Trophoblast cell (in vitro differentiated cells and primary cell): ENCODE measurements around the gene SOD2.

Experiments used
- DNase-seq, 2 donors: peaks; one replicate each; pipeline ENCODE4 v3.0.0-alpha.2; 2016
- H2AFZ ChIP-seq: 2 replicates; pipeline ENCODE4 v1.6.1; 2013; ENCODE audit warnings: low read length, moderate library complexity, mild to moderate bottlenecking; ENCODE audit not compliant: insufficient read depth, poor library complexity
- H2AK5ac ChIP-seq: 2 replicates; pipeline ENCODE4 v1.6.1; 2013; ENCODE audit warnings: mild to moderate bottlenecking, low read length
- H2BK120ac ChIP-seq: 2 replicates; pipeline ENCODE4 v1.6.1; 2013; ENCODE audit warnings: low read length, mild to moderate bottlenecking, moderate library complexity; ENCODE audit not compliant: insufficient read depth, poor library complexity
- H2BK12ac ChIP-seq: 2 replicates; pipeline ENCODE4 v1.6.1; 2013; ENCODE audit warnings: mild to moderate bottlenecking, low read length, moderate library complexity
- H2BK5ac ChIP-seq: 2 replicates; pipeline ENCODE4 v1.6.1; 2013; ENCODE audit warnings: low read length, low read depth, moderate library complexity, mild to moderate bottlenecking; ENCODE audit not compliant: poor library complexity
- H3K14ac ChIP-seq: 2 replicates; pipeline ENCODE4 v1.6.1; 2013; ENCODE audit warnings: mild to moderate bottlenecking, low read length
- H3K18ac ChIP-seq: 2 replicates; pipeline ENCODE4 v1.6.1; 2013; ENCODE audit warnings: mild to moderate bottlenecking, low read length
- H3K23ac ChIP-seq: 2 replicates; pipeline ENCODE4 v1.6.1; 2013; ENCODE audit warnings: low read length
- H3K27ac ChIP-seq: 2 replicates; pipeline ENCODE4 v1.5.1; 2013; ENCODE audit warnings: low read depth, mild to moderate bottlenecking, inconsistent platforms, low read length, moderate library complexity
- H3K27me3 ChIP-seq: 2 replicates; pipeline ENCODE4 v1.6.1; 2013; ENCODE audit warnings: inconsistent platforms, mild to moderate bottlenecking, low read length, moderate library complexity; ENCODE audit not compliant: insufficient read depth
- H3K36me3 ChIP-seq, 2 experiments: 1 replicate in 1 of 2; 2 replicates in 1 of 2; pipeline ENCODE4 v1.6.1; 2013; ENCODE audit warnings: low read length in 2 of 2, mild to moderate bottlenecking in 2 of 2, moderate library complexity in 1 of 2; ENCODE audit not compliant: insufficient read depth in 2 of 2, control insufficient read depth in 1 of 2
- H3K4ac ChIP-seq: 2 replicates; pipeline ENCODE4 v1.6.1; 2013; ENCODE audit warnings: low read depth, mild to moderate bottlenecking, low read length, moderate library complexity
- H3K4me1 ChIP-seq, 2 experiments: 1 replicate in 1 of 2; 2 replicates in 1 of 2; pipeline ENCODE4 v1.6.1; 2013; ENCODE audit warnings: low read length in 2 of 2, mild to moderate bottlenecking in 2 of 2, moderate library complexity in 1 of 2; ENCODE audit not compliant: insufficient read depth in 2 of 2, control insufficient read depth in 1 of 2
- H3K4me2 ChIP-seq: 2 replicates; pipeline ENCODE4 v1.6.1; 2013; ENCODE audit warnings: inconsistent platforms, mild to moderate bottlenecking, low read length, moderate library complexity
- H3K4me3 ChIP-seq: 2 replicates; pipeline ENCODE4 v1.5.1; 2013; ENCODE audit warnings: mild to moderate bottlenecking, low read depth, low read length, inconsistent platforms
- H3K79me1 ChIP-seq: one replicate; pipeline ENCODE4 v1.6.1; 2013; ENCODE audit warnings: low read length
- H3K79me2 ChIP-seq: 2 replicates; pipeline ENCODE4 v1.6.1; 2013; ENCODE audit warnings: low read length, mild to moderate bottlenecking; ENCODE audit not compliant: control insufficient read depth, insufficient read depth, poor library complexity
- H3K9ac ChIP-seq: 2 replicates; pipeline ENCODE4 v1.6.1; 2013; ENCODE audit warnings: mild to moderate bottlenecking, low read length
- H3K9me3 ChIP-seq: 2 replicates; pipeline ENCODE4 v1.6.1; 2013; ENCODE audit warnings: low read depth, mild to moderate bottlenecking, control low read depth, inconsistent platforms, low read length; ENCODE audit not compliant: insufficient read depth
- H4K12ac ChIP-seq: 2 replicates; pipeline ENCODE4 v1.6.1; 2013; ENCODE audit warnings: low read depth, mild to moderate bottlenecking, low read length, moderate library complexity
- H4K8ac ChIP-seq: 2 replicates; pipeline ENCODE4 v1.6.1; 2013; ENCODE audit warnings: low read depth, mild to moderate bottlenecking, low read length, moderate library complexity
- H4K91ac ChIP-seq: one replicate; pipeline ENCODE4 v1.6.1; 2013; ENCODE audit warnings: low read depth, mild to moderate bottlenecking, low read length, moderate library complexity
- WGBS: extraction: QIAGEN DNeasy Blood & Tissue Kit; methylation state at CpG from one replicate; pipeline ENCODE4 v1.1.7; 2013; ENCODE audit warnings: missing lambda C conversion rate; ENCODE audit not compliant: insufficient read length, insufficient coverage; ENCODE audit errors: extremely low coverage; 5-methylcytosine and 5-hydroxymethylcytosine counted together

Gene SOD2

GRCh38 chr6:159649441-159649840, 43.6 kb downstream of the SOD2 start:
- no peak overlapping the region for H3K4me3 ChIP-seq
- H3K27me3 ChIP-seq: no peaks in the 10 kb centered on the region
- no peak for DNase-seq
- H3K79me2 ChIP-seq: no peaks in the 10 kb centered on the region
- no peak overlapping the region for H4K12ac ChIP-seq
- H2AFZ ChIP-seq: no peak overlapping the region
- no peak overlapping the region for H4K8ac ChIP-seq
- H3K27ac ChIP-seq: no peak overlapping the region
- no peak overlapping the region for H3K9ac ChIP-seq
- no peak overlapping the region for H2AK5ac ChIP-seq
- no peak overlapping the region for H2BK12ac ChIP-seq
- no peaks in the 10 kb centered on the region for H3K36me3 ChIP-seq
- no peak overlapping the region for H3K23ac ChIP-seq
- no peak overlapping the region for H3K4ac ChIP-seq
- WGBS: no CpG with 5 or more reads among the region's 7 CpGs
- no peak overlapping the region for H4K91ac ChIP-seq
- no peaks in the 10 kb centered on the region for H3K79me1 ChIP-seq
- H3K14ac ChIP-seq: no peak overlapping the region
- H3K4me1 ChIP-seq: no peaks in the 10 kb centered on the region
- H3K18ac ChIP-seq: no peak overlapping the region
- H2BK5ac ChIP-seq: no peak overlapping the region
- no peak overlapping the region for H3K4me2 ChIP-seq
- H2BK120ac ChIP-seq: no peak overlapping the region
- H3K9me3 ChIP-seq: no peaks in the 10 kb centered on the region

GRCh38 chr6:159646733-159647132, 46.3 kb downstream of the SOD2 start:
- no peak overlapping the region for H3K4me3 ChIP-seq
- H3K23ac ChIP-seq: no peak overlapping the region
- no peak for DNase-seq
- no peak overlapping the region for H2BK120ac ChIP-seq
- H3K27me3 ChIP-seq: no peaks in the 10 kb centered on the region
- no peak overlapping the region for H4K8ac ChIP-seq
- H3K4ac ChIP-seq: no peak overlapping the region
- H3K79me2 ChIP-seq: no peaks in the 10 kb centered on the region
- H2AK5ac ChIP-seq: no peak overlapping the region
- no peak overlapping the region for H3K14ac ChIP-seq
- no peak overlapping the region for H2AFZ ChIP-seq
- no peaks in the 10 kb centered on the region for H3K79me1 ChIP-seq
- no peaks in the 10 kb centered on the region for H3K36me3 ChIP-seq
- H3K9me3 ChIP-seq: no peaks in the 10 kb centered on the region
- H3K27ac ChIP-seq: no peak overlapping the region
- no peak overlapping the region for H3K4me2 ChIP-seq
- H3K4me1 ChIP-seq: no peaks in the 10 kb centered on the region
- H4K91ac ChIP-seq: no peak overlapping the region
- H2BK12ac ChIP-seq: no peak overlapping the region
- H3K9ac ChIP-seq: no peak overlapping the region
- H4K12ac ChIP-seq: no peak overlapping the region
- no peak overlapping the region for H3K18ac ChIP-seq
- no peak overlapping the region for H2BK5ac ChIP-seq
- no CpG with 5 or more reads among the region's 2 CpGs for WGBS

- Histone ChIP-seq H2AFZ (no peak overlapping the region), H3K27me3 (no peaks in the 10 kb centered on the region), H3K4me2 (no peak overlapping the region), H3K23ac (no peak overlapping the region), H3K18ac (no peak overlapping the region), H2AK5ac (no peak overlapping the region), H3K27ac (no peak overlapping the region), H3K4me3 (no peak overlapping the region), H3K9me3 (no peaks in the 10 kb centered on the region), H3K79me1 (no peaks in the 10 kb centered on the region), H2BK12ac (no peak overlapping the region), H3K4ac (no peak overlapping the region), H4K8ac (no peak overlapping the region), H2BK5ac (no peak overlapping the region), H4K91ac (no peak overlapping the region), H4K12ac (no peak overlapping the region), H2BK120ac (no peak overlapping the region), H3K79me2 (no peaks in the 10 kb centered on the region), H3K4me1 (no peaks in the 10 kb centered on the region), H3K36me3 (no peaks in the 10 kb centered on the region), H3K9ac (no peak overlapping the region), H3K14ac (no peak overlapping the region)
- WGBS: no CpG with 5 or more reads among the region's 1 CpG
- no peak for DNase-seq
Measured at GRCh38 chr6:159646116-159646515, 46.9 kb downstream of the SOD2 start.

GRCh38 chr6:159645640-159646039, 47.4 kb downstream of the SOD2 start:
- H3K27me3 ChIP-seq: no peaks in the 10 kb centered on the region
- H3K14ac ChIP-seq: no peak overlapping the region
- H4K8ac ChIP-seq: no peak overlapping the region
- no peaks in the 10 kb centered on the region for H3K79me2 ChIP-seq
- H3K4me2 ChIP-seq: no peak overlapping the region
- no peak overlapping the region for H2BK12ac ChIP-seq
- no peak overlapping the region for H3K9ac ChIP-seq
- no peak overlapping the region for H2BK120ac ChIP-seq
- H3K4me3 ChIP-seq: no peak overlapping the region
- no peak overlapping the region for H3K27ac ChIP-seq
- H4K91ac ChIP-seq: no peak overlapping the region
- H2AFZ ChIP-seq: no peak overlapping the region
- H3K4ac ChIP-seq: no peak overlapping the region
- H2AK5ac ChIP-seq: no peak overlapping the region
- no peak overlapping the region for H3K23ac ChIP-seq
- H3K36me3 ChIP-seq: no peaks in the 10 kb centered on the region
- WGBS: no CpG with 5 or more reads among the region's 4 CpGs
- no peak overlapping the region for H2BK5ac ChIP-seq
- no peak overlapping the region for H3K18ac ChIP-seq
- H3K9me3 ChIP-seq: no peaks in the 10 kb centered on the region
- no peaks in the 10 kb centered on the region for H3K79me1 ChIP-seq
- DNase-seq: no peak
- no peak overlapping the region for H4K12ac ChIP-seq
- no peaks in the 10 kb centered on the region for H3K4me1 ChIP-seq
